Liver (tissue), 9 donors: Measurements from ENCODE around the gene C3orf85. TPM values are rescaled to one million over a fixed set of nuclear protein-coding genes. Genes with fewer than 3 reads are reported as not detected.

Experiments
- DNase-seq: peaks from one replicate; pipeline ENCODE4 v3.0.0-alpha.2; 2017; ENCODE audit warnings: low spot score
- H3K27ac ChIP-seq, 2 donors: one replicate each; pipeline ENCODE4 v1.7.0; 2013; ENCODE audit warnings: inconsistent platforms in 2 of 2, low read length in 2 of 2, control low read depth in 1 of 2, low read depth in 1 of 2, mild to moderate bottlenecking in 1 of 2
- H3K27me3 ChIP-seq, 4 donors: one replicate each; pipeline versions ENCODE4 v1.6.1 to v1.7.0; 2013; ENCODE audit warnings: low read length in 3 of 4, inconsistent platforms in 1 of 4, mild to moderate bottlenecking in 1 of 4, moderate library complexity in 1 of 4; ENCODE audit not compliant: control insufficient read depth in 4 of 4, insufficient read depth in 4 of 4
- H3K36me3 ChIP-seq, 4 donors: one replicate each; pipeline versions ENCODE4 v1.6.1 to v1.7.0; 2013; ENCODE audit warnings: low read length in 3 of 4, mild to moderate bottlenecking in 3 of 4, low read depth in 1 of 4, moderate library complexity in 1 of 4; ENCODE audit not compliant: control insufficient read depth in 4 of 4, insufficient read depth in 3 of 4
- H3K4me1 ChIP-seq, 4 donors: one replicate each; pipeline versions ENCODE4 v1.6.1 to v1.7.0; 2013; ENCODE audit warnings: low read length in 3 of 4, mild to moderate bottlenecking in 3 of 4, moderate library complexity in 1 of 4; ENCODE audit not compliant: control insufficient read depth in 4 of 4, insufficient read depth in 4 of 4
- H3K4me3 ChIP-seq, 3 donors: one replicate each; pipeline versions ENCODE4 v1.6.1 to v1.7.0; 2013; ENCODE audit warnings: low read length in 3 of 3, control low read depth in 1 of 3, low read depth in 1 of 3, mild to moderate bottlenecking in 1 of 3
- H3K9ac ChIP-seq, 2 donors: one replicate each; pipeline ENCODE4 v1.7.0; 2013; ENCODE audit warnings: low read length in 2 of 2, mild to moderate bottlenecking in 2 of 2, moderate library complexity in 2 of 2, control low read depth in 1 of 2, low read depth in 1 of 2
- H3K9me3 ChIP-seq, 4 donors: one replicate each; pipeline versions ENCODE4 v1.6.1 to v1.7.0; 2013; ENCODE audit warnings: low read length in 3 of 4; ENCODE audit not compliant: control insufficient read depth in 4 of 4
- EGR1 ChIP-seq, 2 donors: IDR thresholded peaks; 2 replicates each; pipeline ENCODE4 v1.6.1; 2016 to 2018; ENCODE audit warnings: antibody characterized with exemption in 2 of 2, low read depth in 2 of 2
- FOXA1 ChIP-seq: IDR thresholded peaks from 2 replicates; pipeline ENCODE4 v1.6.1; 2016; ENCODE audit warnings: antibody characterized with exemption
- FOXA2 ChIP-seq: IDR thresholded peaks from 2 replicates; pipeline ENCODE4 v1.6.1; 2016; ENCODE audit warnings: antibody characterized with exemption
- GABPA ChIP-seq, 2 donors: IDR thresholded peaks in 1 of 2; conservative IDR thresholded peaks in 1 of 2; 2 replicates each; pipeline ENCODE4 v1.6.1; 2016; ENCODE audit warnings: antibody characterized with exemption in 2 of 2, mild to moderate bottlenecking in 1 of 2, moderate library complexity in 1 of 2
- HNF4A ChIP-seq, 2 donors: conservative IDR thresholded peaks; 2 replicates each; pipeline ENCODE4 v1.6.1; 2016; ENCODE audit warnings: antibody characterized with exemption in 2 of 2, mild to moderate bottlenecking in 2 of 2
- HNF4G ChIP-seq: IDR thresholded peaks from 2 replicates; pipeline ENCODE4 v1.6.1; 2016; ENCODE audit warnings: antibody characterized with exemption
- JUND ChIP-seq, 2 donors: IDR thresholded peaks; 2 replicates each; pipeline ENCODE4 v1.6.1; 2016; ENCODE audit warnings: antibody characterized with exemption in 2 of 2
- NR2F2 ChIP-seq: IDR thresholded peaks from 2 replicates; pipeline ENCODE4 v1.6.1; 2016; ENCODE audit warnings: antibody characterized with exemption
- RXRA ChIP-seq, 2 donors: IDR thresholded peaks; 2 replicates each; pipeline ENCODE4 v1.6.1; 2017 to 2018; ENCODE audit warnings: antibody characterized with exemption in 2 of 2, mild to moderate bottlenecking in 1 of 2
- SP1 ChIP-seq: IDR thresholded peaks from 2 replicates; pipeline ENCODE4 v1.6.1; 2018; ENCODE audit warnings: antibody characterized with exemption, mild to moderate bottlenecking
- TAF1 ChIP-seq: conservative IDR thresholded peaks from 2 replicates; pipeline ENCODE4 v1.6.1; 2016; ENCODE audit warnings: antibody characterized with exemption, mild to moderate bottlenecking
- YY1 ChIP-seq: IDR thresholded peaks from 2 replicates; pipeline ENCODE4 v1.6.1; 2016; ENCODE audit warnings: antibody characterized with exemption, mild to moderate bottlenecking
- WGBS: extraction: QIAGEN DNeasy Blood & Tissue Kit; methylation state at CpG from one replicate; pipeline ENCODE4 v1.1.7; 2013; 5-methylcytosine and 5-hydroxymethylcytosine counted together
- polyA plus RNA-seq, 2 donors: library from polyadenylated mRNA; stranded (reverse) in 1 of 2; unstranded in 1 of 2; fragments of 200-250 nt in 1 of 2; fragments of >200 nt in 1 of 2; fragmentation: Nextera tagmentation in 1 of 2; extraction: Ambion mirVana in 1 of 2; gene quantifications; one replicate each; pipeline versions ENCODE4 v1.2.1 to v1.2.3, GENCODE V29; 2013 to 2015
- total RNA-seq, 2 donors: library from RNA; depleted of rRNA; stranded (reverse); fragments of >200 nt; gene quantifications; one replicate each; pipeline ENCODE4 v1.2.3, GENCODE V29; 2014
- TF ChIP-seq, protein P1 (sequence below): IDR thresholded peaks from 2 replicates; pipeline ENCODE4 v1.6.1; 2016; ENCODE audit warnings: antibody characterized with exemption
- TF ChIP-seq, protein P2 (sequence below): IDR thresholded peaks from 2 replicates; pipeline ENCODE4 v1.6.1; 2016; ENCODE audit warnings: antibody characterized with exemption
- donor health status: healthy.
- donor health status: healthy.
- donor health status: healthy.
- donor health status: healthy.
- donor health status: healthy.

C3orf85 gene, protein sequence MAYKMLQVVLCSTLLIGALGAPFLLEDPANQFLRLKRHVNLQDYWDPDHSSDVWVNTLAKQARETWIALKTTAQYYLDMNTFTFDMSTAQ
- total RNA-seq (1 to 10 TPM in 1 of 2 donors, not detected in 1; 8.5 TPM), polyA plus RNA-seq (10 to 100 TPM in 1 of 2 donors, 1 to 10 TPM in 1; 7.9 to 46.4 TPM)

DNA sequence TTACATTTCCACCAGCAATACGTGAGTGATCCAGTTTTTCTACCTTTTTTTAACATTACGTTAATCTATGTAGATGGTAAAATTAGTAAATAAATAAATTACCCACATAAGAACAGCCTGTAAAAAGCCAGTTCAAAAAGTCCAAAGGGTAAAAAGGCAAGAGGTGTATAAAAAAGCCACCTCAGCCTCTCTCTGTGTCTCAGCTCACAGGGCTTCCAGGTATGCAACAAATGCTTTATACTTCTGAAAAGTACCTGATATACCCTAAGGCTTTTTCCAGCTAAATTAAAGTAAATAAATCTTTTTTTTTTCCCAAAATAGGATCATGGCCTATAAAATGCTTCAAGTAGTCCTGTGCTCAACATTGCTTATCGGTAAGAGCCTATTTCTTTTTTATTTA lies at the start of gene C3orf85:
TSS of gene C3orf85 (plus strand) at position 197 of the 400 bp plus-strand sequence. CDS start at position 326, 129 bp downstream.
- H3K4me3 ChIP-seq, result peak within 1 kb of the TSS; percentile 40 to 58 (median 57)
- TF ChIP-seq SP1 (peak; percentile 15), NR2F2 (no peak), HNF4A (conservative IDR thresholded peaks at IDR 0.05) (peak; percentile 51 to 55), TAF1 (peak; percentile 44)
- TF ChIP-seq, protein P1, sequence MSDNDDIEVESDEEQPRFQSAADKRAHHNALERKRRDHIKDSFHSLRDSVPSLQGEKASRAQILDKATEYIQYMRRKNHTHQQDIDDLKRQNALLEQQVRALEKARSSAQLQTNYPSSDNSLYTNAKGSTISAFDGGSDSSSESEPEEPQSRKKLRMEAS, result no peak
- no peak for DNase-seq

DNA sequence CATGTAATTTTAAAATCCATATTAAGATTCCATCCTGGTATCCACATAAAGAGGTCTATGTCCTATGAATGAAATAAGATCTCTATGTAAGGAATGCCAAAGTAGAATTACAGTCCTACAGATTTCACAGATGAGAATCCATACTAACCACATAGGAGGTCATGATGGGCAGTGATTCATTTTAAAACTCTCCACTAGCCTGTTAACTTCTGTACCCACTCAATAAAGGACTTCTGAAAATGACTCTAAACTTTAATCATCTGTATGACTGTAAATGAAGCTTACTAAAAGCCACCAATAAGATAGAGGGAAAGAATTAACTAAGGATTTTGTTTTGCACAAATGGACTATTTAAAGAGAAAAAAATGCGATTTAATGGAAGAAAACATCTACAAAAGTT lies 47.3 kb upstream of the C3orf85 start:
- Histone ChIP-seq H3K27me3 (no peaks in the 10 kb centered on the region), H3K9me3 (no peaks in the 10 kb centered on the region), H3K27ac (no peak overlapping the region), H3K9ac (no peak overlapping the region), H3K36me3 (no peaks in the 10 kb centered on the region), H3K4me3 (no peak overlapping the region), H3K4me1 (no peaks in the 10 kb centered on the region)
- WGBS, result 79% methylated on average over 1 of the region's 1 CpG
- TF ChIP-seq RXRA (IDR thresholded peaks at IDR 0.05) (no peak), YY1 (no peak)
- TF ChIP-seq, protein P1, result no peak
- no peak for DNase-seq

More for the DNA sequence above, at the start of gene C3orf85:
- Histone ChIP-seq H3K36me3 (no peaks in the 10 kb centered on the region), H3K27me3 (no peaks in the 10 kb centered on the region), H3K9me3 (no peaks in the 10 kb centered on the region), H3K4me1 (peaks cover 5 to 45% (median 15%) of the 10 kb centered on the region in 4 donors), H3K9ac (peak within 1 kb of the TSS; percentile 18 to 76), H3K27ac (peak within 1 kb of the TSS; percentile 13 to 32)
- WGBS, result 36% methylated on average over 3 of the region's 3 CpGs

DNA sequence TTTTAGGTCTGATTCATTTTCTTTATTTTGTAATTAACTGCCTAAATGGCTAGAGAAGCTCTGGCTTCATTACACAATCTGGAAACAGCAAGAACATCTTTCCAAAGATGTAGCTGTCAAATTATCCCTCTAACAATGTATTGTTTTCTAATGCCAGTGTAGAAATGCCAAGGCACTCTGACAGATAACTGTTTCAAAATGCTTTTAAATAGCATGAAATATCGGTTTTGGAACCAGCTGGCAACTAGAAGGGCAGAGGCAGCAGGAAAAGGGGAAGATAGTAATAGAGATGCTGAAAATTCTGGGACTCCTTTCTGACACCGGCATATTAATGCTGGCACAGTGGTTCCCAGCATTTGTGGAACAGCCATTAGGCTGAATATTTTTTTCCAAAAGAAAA lies 44.7 kb upstream of the C3orf85 start:
- TF ChIP-seq RXRA (IDR thresholded peaks at IDR 0.05) (no peak), TAF1 (no peak), JUND (IDR thresholded peaks at IDR 0.05) (no peak), GABPA (IDR thresholded peaks at IDR 0.05 in 1 of 2, conservative IDR thresholded peaks at IDR 0.05 in 1 of 2) (no peak)
- no peaks in the 10 kb centered on the region for H3K9me3 ChIP-seq
- H3K4me3 ChIP-seq, result no peak overlapping the region
- WGBS, result 33% methylated on average over 2 of the region's 2 CpGs
- no peaks in the 10 kb centered on the region for H3K27me3 ChIP-seq
- no peak overlapping the region for H3K27ac ChIP-seq
- H3K9ac ChIP-seq, result no peak overlapping the region
- no peaks in the 10 kb centered on the region for H3K36me3 ChIP-seq
- no peak for DNase-seq
- no peaks in the 10 kb centered on the region for H3K4me1 ChIP-seq

DNA sequence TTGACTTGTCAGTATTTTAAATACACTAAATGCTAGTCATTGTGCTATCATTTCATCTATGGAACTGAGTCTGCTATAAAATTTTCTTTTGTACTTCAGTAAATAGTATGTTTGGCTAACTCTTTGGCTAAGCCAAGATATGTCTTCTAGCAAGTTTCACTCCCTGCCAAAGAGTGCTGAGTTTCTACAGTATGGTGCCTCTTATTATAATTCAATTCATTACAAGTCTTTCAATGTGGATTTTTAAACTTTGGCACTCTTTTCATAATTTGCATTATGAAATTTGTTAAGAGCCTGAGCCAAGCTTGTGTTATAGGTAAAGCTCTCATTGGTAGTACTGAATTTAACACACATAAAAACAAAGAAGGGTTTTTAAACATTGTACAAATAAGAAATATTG lies 43.0 kb upstream of the C3orf85 start:
- Histone ChIP-seq H3K27me3 (no peaks in the 10 kb centered on the region), H3K36me3 (no peaks in the 10 kb centered on the region), H3K4me3 (no peak overlapping the region), H3K9ac (no peak overlapping the region), H3K27ac (no peak overlapping the region), H3K4me1 (no peaks in the 10 kb centered on the region), H3K9me3 (no peaks in the 10 kb centered on the region)
- TF ChIP-seq HNF4G (no peak), HNF4A (conservative IDR thresholded peaks at IDR 0.05) (no peak), EGR1 (IDR thresholded peaks at IDR 0.05; ENCODE audit: low read depth in 2 of 2) (no peak), FOXA1 (no peak), TAF1 (no peak), GABPA (IDR thresholded peaks at IDR 0.05 in 1 of 2, conservative IDR thresholded peaks at IDR 0.05 in 1 of 2) (no peak), RXRA (IDR thresholded peaks at IDR 0.05) (no peak), FOXA2 (no peak), SP1 (no peak)
- TF ChIP-seq, protein P2, sequence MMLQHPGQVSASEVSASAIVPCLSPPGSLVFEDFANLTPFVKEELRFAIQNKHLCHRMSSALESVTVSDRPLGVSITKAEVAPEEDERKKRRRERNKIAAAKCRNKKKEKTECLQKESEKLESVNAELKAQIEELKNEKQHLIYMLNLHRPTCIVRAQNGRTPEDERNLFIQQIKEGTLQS, result no peak
- DNase-seq, result no peak
